T-helper 22 cell (primary cell): ENCODE measurements around the gene RIPK4.

ENCODE experiments used
- DNase-seq: peaks from one replicate; pipeline ENCODE4 v3.0.0-alpha.2; 2020; ENCODE audit warnings: low read depth

Gene RIPK4

DNA sequence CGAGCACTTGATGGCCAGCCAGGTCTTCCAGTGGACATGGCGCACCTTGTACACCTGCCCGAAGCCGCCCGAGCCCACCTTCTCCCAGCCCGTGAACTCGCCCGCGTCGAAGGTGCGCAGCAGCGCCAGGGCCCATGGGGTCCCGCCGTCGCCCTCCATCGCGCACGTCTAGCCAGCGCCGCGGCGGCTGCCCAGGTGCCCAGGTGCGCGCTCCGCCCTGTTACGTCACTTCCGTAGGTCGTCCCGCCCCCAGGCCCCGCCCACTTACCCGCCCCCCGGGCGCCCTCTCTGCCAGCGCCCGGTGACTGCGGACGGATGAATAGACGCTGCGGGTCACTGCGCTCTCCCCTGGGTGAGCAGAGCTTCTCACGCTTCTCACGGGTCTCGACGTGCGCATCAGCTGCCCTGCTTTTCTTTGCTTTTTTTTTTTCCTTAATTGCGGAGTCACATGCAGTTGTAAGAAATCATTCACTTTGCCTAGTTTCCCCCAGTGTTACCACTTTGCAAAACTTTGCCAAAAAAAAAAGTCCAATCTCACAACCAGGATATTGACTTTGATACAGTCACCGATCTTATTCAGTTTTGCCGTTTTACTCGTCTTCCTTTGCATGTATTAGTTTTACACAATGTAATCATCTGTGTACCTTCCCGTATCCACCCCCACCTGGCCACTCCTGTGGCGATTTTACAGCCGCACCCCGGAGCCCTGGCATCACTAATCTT lies at the start of gene RIPK4:
Gene RIPK4 (minus strand): TSS at position 170 of the 723 bp plus-strand sequence. CDS start 11 bp downstream, at position 159.
- peak; percentile 18 for DNase-seq

DNA sequence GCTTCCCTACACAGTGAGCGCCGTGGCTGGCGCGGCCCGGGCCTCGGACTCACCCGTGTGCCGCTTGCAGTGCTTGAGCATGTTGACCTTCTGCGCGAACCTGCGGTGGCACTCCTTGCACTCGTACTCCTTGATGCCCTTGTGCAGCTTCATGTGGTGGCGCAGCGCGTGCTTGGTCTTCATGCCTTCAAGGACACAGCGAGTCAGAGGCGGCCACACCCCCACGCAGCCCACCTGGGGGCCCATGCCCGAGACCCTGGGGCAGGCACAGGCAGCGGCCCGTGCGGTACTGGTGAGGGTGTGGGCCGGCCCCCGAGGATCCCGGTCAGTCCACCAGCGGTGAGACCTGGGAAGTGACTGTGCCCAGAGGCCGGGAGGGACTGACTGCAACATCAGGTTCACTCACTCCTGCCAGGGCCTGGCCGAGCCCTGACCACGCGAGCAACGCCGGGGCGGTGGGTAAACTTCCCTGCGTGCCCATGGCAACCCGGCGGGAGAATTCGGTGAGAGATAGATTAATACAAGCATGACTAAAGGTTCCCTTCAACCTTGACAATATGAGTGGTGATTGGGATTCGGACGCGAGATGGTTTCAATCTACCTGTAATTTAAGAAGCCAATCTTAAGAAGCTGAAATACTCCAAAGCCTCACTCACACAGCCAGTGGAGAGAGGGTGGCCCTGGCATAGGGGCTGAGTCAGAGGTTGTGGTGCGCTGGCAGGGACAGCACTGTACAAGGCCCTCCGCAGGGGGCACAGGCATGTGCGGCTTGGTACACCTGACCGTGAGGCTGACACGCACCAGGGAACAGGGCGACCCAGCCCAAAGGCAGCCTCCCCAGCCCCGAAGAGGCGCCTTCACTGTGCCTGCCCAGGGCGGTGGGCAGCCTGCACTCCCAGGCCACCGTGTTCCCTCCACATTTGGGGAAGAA lies 49.1 kb upstream of the RIPK4 start:
- no peak for DNase-seq

DNA sequence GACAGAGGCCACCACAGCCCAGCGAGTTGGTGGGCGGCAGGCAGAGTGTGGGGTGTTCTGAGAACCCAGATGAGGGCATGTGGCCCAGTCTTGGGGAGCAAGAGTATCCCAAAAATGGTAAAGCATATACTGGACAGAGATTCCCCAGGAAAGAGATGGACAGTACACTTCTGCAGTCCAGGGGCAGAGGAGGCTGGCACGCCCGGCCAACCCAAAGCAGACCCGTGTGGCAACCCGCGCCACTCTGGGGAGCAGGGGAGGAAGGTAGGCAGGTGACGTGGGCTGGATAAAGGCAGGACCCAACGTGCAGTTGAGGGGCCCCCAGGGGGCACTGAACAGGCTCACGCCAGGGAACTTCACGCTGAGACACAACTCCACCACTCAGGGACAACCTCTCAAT lies 46.4 kb upstream of the RIPK4 start:
- DNase-seq = no peak

DNA sequence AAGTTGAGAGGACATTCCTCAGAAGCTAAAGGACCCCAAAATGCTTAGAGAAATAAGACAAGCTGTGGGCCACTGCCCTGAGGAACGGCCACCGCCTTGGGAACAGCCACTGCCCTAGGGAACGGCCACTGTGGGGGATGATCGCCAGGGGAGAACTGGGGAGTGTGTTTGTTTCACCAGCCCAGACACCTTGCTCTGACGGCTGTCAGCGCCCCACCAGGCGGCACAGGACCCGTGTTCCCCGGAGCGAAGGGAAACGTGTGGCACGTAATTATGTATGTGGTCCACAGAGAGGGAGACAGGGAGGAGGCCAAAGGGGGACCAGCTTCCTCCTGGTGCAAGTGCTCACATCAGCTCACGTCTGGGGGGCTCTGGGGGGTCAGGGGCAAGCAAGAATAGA lies 45.8 kb upstream of the RIPK4 start:
- no peak for DNase-seq

DNA sequence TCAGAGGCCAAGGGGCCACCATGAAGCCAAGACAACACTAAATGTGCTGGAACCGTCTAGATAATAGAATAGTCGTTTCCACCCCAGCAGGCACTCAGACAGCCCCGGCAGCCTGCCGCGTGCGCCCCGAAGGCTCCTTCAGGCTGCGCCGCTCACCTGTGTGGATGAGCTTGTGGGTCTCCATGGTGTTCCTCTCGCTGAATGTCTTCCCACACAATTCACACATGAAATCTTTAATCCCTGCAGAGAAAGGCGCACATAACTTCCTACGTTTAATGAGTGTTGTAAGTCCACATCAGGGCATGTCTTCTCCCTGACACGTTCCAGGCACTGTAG lies 43.7 kb upstream of the RIPK4 start:
- no peak for DNase-seq

DNA sequence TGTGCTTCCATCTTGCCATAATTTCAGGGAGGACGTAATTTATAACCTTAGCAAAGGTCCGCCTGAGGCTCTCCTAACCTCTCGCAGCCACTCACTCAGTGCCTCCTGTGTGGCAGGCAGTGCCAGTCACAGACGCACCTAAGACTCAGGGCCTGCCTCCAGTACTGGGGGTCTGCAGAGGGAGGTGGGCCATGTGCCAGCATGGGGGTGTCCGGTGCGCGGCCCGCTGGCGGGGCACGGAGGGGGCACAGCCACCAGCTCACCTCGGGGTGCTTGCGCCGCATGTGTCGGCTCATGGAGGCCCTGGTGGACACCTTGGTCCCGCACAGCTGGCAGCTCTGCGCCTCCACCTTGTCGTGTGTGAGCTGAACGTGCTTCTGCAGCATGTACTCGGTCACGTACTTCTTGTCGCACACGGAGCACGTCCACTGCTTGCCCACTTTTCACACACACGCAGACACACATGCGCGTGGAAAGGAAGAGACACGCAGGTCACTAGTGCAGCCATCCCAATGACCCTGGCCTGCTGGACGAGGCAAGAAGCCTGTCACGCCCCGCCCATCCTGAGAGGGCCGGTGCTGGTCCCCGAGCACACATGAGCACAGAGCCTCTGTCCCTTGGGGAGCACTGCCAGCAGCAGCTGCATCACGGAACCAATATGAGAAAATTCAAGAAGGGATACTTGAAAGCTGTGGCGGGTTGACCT lies 43.2 kb upstream of the RIPK4 start:
- DNase-seq = no peak

DNA sequence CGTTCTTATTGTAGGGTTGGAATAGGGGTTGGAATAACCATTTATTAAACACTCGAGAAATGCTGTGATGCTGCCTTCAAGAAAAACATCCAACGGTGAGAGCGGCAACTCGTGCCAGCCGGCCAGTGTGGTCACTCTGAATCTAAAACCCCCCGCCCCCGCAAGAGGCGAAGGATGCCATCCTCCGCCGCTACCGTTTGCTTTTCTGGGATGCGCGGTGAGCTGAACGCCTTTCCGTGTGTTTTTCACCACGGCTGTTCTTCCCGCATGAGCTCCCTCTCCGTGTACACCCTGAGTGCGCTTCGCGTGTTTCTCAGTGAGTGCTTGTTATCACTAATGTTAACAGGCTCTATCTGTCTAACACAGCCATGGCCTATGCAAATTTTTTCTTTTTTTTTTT lies 42.0 kb upstream of the RIPK4 start:
- no peak for DNase-seq

DNA sequence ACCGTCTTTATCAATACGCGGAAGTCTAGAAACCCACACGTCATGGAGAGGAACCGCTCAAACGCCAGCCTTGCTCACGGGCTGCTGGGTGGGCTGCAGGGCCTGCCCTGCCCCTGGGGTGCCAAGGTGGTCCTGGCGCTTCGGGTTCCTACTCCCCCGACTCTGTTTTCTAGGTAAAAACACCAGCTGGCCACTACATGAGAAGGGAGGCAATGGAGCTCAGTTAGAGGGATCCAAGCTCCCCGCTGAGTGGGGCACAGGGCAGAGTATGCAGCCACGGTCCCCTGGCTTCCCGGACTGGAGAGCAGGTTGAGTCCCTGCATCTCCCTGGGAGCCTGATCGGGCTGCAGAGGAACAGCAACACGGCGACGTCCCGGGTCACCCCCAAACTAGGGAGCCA lies 41.2 kb upstream of the RIPK4 start:
- DNase-seq = no peak

DNA sequence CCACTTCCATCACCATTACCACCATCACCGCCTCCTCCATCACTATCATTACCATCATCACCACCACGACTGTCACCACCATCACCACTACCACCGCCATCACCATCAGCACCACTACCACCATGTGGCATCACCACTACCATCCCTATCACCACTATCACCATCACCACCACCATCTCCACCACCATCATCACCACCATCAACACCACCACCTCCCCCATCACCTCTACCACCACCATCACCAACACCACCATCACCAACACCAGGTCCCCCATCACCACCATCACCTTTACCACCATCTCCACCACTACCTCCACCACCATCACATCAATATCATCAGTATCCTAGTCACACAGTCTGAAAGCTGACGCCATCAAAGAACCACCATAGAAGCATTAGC lies 39.9 kb upstream of the RIPK4 start:
- DNase-seq = no peak

DNA sequence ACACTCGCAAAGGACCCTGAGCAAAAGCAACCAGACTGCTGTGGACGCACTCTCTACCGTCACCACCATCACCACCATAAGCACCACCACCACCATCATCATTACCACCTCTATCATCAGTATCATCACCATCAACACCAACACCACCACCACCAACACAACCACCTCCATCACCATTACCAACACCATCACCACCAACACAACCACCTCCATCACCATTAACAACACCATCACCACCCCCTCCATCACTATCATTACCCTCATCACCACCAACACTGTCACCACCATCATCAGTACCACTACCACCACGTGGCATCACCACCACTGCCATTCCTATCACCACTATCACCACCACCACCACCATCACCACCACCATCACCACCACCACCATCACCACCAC lies 38.8 kb upstream of the RIPK4 start:
- no peak for DNase-seq

DNA sequence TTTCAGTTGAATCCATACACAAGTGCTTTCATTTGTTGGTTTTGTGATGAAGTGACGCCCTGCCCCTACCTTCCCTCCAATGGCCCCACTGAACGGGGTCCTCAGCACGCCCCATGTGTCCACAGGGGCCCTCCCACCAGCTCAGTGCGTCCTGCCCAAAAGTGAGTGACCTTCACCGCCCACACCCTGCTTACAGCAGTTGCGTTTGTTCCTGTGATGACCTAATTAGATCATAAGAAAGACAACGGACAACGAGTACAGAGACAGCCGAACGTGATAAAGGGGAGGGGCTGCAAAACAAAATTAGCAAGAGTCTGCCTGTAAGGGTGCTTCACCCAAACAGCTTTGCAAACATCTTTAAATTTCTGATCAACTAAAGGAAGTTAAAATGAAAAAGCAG lies 38.2 kb upstream of the RIPK4 start:
- DNase-seq = no peak

DNA sequence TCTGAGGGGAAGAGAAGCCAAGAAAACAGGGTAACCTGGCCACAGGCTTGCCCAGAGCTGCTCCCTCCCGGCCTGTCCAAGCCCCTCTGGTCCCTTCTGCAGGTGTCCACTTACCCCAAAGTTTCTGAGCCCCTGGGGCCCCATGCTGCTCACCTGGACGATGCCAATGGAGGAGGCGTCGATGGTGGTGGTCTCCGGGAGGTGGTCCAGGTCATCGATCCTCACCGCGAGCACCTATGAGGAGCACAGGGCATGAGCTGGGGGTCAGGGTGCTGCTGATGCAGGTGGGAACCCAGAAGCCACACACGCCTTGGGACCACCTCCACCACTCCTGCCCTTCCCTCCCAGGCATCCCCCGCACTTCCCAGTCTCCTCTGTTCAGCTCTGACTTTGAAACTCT lies 37.5 kb upstream of the RIPK4 start:
- DNase-seq = no peak

DNA sequence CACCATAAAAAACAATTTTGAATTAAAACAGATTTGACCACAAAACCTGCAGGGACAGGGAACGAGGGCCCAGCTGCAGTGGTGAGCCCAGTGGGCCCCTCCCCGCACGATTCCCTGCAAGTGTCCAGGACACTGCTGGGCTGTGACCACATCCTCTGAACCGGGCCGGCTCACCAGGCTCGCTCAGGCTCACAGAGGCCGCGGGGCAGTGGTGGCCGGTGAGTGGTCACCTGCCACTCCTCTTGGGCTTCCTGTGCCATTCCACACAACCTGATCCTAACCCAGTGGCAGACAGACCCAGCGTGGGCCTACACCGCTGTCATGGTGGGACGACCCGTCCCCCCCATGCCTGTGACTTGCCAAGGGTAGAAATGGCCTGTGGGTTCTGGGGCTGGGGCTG lies 36.5 kb upstream of the RIPK4 start:
- DNase-seq = no peak

DNA sequence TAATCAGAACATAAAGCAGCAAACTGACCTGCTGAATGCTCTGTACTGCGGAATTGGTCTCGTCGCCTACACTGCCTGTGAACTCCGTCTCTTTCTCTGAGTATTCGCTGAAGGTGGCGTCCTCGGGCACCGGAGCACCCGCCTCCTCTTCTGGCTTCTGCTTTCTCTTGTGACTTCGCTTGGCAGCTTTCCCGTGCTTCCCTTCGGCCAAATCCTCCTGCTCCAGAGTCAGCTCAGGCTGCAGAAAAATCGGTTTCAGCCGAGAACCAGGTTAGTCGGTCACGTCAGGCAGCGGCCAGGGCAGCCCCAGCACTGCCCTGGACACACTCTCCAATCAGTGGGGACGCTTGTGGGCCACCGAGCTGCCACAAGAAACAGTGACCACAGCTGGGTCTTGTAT lies 35.8 kb upstream of the RIPK4 start:
- DNase-seq = no peak

DNA sequence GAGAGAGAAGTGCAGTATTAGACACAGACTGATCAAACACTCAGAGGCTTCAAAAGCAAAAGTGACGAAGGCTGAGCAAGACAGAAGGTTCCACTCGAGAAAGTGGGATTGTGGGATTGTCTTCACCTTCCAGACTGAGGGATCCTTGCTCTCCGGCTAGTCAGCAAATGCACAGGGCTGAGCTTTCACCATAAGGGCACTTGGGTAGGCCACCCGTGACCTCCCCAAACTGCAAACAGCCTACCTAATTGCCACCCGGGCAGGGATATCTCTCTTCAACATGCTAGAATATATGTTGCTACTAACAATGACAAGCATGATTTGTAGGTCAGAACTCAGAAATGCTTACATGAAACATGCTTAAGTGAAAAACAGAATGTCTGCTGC lies 35.3 kb upstream of the RIPK4 start:
- no peak for DNase-seq

DNA sequence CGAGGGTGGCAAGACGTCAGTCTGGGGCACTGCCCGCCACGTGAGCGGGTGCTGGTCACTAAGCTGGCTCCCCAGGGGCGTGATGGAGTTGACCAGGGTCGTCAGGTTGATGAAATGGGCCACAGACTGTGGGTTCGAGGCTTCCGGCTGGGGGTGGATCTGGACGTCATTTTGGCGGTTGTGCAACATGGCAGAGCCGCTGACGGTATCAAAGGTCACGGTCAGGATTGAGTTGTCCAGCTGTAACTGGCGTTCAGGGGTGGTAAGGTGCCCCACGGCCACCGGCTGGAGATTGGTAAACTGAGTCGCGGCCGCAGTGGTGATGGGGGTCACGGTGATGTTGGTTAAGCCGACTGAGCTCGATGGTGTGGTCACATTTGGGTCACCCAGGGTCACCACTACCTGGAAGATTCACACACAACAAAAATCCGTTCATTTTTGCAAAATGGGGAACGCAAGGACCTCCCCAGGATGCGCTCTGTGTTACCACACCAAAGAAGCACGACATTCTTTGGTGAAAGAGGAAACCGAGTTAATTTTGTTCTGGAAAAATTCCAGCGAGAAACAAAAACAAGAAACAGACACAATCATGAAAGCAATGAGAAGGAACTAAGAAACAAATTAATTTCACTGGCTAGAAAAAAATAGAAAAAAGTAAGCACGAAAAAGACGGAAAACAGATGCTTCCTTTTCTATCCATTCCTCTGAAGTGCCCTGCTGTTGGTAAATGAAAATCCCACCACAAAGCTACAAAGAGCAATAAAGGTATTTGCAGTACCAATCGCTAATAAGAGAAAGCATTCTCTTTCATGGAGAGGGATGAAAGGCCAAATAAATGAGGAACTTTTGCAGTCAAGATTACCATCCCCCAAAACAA lies 34.7 kb upstream of the RIPK4 start:
- no peak for DNase-seq

DNA sequence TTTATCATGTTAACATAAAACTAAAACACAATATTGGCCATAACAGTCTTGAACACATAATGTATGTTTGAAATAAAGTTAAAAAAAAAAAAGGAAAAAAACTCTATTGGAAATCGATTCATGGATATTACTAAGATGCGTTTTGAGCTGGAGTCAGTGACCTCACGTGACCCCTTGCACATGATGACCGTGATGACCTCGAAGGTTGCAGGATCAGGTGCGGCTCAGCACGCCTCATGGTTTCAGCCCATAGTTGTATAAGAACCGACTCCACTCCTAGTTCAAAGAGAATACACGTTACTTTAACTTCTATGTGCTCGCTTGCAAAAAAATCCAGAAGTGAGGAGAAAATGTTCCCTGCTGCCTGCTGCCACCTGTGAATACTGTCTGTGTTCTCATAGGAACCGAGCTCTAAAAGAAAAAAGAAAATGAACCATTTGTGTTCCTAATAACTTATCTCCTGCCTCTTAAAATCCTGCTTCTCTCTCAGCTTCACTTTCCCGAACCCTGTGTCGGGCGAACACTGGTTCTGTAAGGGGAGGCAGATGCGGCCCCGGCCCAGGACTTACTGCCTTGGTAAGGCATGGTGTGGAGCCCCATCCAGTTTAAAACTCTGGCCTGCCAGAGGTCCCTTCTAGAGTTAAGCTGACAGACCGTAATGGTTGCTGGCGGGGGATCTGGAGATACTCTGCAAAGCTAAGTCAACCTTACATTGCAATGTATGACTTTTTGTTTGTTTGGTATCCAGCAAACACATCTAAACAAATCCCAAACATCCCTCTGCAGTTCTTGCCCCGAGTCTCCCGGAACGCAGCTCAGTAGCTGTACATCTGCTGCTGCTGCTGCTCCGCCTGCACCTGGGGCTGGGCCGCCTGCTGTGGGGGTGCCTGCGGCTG lies 33.8 kb upstream of the RIPK4 start:
- DNase-seq = no peak

DNA sequence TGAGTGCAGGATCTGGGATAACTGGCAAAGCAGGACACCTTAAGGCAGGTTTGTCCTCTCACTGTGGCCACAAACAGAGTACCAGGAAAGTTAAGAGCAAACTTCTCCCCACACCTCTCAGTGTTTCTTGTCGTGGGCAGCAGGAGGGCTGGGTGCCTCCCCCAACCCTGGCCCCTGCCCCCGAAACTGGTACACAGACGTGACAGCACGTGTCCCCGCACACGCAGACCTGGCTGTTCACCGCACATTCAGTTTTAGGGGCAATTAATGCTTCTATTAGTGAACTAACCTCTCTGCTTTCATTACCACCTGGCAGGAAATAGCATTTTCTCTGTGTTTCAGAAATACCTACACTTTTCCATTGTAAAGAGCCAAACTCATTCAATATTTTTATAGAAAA lies 32.9 kb upstream of the RIPK4 start:
- DNase-seq = no peak

DNA sequence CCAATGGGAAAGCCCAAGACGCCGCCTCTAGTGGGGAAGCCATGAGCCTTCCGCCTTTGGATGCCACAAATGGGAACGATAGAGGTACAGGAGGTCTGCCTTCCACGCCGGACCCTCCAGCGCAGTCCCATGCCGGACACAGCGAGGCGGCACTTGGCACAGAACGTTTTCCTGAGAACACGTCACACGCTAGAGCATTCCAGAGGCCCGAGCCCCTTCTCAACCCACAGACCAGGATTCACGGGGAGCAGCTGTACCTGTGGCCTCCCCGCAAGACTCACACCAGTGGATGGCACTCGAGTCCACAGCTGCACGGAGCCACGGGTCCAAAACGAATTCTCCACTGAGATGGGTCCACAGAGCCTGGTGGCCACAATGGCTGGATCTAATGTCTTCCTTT lies 31.5 kb upstream of the RIPK4 start:
- no peak for DNase-seq

DNA sequence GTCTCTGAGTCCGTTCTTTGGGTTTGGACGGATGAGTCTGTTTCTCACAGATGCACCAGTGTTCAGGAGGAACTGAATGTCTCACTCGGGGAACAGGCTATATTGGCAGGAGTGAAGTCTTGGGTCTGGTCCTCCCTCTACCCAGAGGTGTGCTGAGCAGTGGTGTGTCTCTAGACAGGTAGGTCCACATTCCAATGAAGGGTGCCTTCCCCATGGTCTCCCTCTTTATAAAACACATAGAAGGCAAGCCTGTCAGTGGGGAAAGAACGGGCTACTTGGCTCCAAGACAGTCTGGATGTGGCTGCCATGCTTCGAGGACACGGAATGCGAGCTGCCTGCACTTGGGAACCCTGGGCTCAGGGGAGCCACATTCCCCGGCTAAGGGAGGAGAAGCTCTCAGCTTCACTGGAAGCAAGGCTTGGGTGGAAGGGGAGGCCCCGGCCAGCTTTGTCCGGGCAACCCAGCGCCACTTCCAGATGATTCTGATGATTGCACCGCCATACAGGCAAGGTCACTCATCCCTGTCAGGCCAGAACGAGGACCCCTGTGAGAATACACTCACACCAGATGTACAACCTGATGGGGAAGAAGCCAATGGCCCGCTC lies 29.7 kb upstream of the RIPK4 start:
- DNase-seq = no peak

DNA sequence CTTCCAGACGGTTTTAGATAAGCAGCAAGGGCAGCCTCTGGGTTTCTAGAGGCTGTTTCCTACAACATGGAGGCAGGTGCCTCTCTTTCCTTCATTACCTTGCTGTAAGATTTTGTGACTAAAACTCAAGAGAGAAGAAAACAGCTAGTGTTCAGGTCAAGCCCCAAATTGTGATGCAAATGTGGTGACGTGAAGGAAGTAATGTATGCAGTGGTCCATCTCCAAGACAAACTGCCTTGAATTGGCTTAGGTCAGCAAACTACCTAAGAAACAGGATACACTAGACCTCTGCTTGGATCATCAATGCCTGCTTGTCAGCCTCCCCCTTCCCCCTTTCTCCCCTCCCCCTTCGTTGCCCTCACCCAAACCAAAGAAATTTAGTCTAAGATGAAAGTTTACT lies 28.9 kb upstream of the RIPK4 start:
- DNase-seq = no peak
